ENCODE results near the gene FARSA.

GRCh38 chr19:12982648-12983047, 49.1 kb upstream of the FARSA start:
- TF ChIP-seq, protein P1, sequence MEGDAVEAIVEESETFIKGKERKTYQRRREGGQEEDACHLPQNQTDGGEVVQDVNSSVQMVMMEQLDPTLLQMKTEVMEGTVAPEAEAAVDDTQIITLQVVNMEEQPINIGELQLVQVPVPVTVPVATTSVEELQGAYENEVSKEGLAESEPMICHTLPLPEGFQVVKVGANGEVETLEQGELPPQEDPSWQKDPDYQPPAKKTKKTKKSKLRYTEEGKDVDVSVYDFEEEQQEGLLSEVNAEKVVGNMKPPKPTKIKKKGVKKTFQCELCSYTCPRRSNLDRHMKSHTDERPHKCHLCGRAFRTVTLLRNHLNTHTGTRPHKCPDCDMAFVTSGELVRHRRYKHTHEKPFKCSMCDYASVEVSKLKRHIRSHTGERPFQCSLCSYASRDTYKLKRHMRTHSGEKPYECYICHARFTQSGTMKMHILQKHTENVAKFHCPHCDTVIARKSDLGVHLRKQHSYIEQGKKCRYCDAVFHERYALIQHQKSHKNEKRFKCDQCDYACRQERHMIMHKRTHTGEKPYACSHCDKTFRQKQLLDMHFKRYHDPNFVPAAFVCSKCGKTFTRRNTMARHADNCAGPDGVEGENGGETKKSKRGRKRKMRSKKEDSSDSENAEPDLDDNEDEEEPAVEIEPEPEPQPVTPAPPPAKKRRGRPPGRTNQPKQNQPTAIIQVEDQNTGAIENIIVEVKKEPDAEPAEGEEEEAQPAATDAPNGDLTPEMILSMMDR (optimal IDR thresholded peaks at IDR 0.05 in 1 of 3, IDR thresholded peaks at IDR 0.05 in 1 of 3, conservative IDR thresholded peaks at IDR 0.05 in 1 of 3; ENCODE audit: extremely low read depth in 1 of 3, insufficient read depth in 2 of 3, low read length in 3 of 3) = no peak
- no peak for TF ChIP-seq EZH2 (IDR thresholded peaks at IDR 0.05; ENCODE audit: low read length)
